ENCODE measurements around the gene HTT. TPM values are rescaled to one million over a fixed set of nuclear protein-coding genes. Genes with fewer than 3 reads are reported as not detected.

The HTT gene
- polyA plus RNA-seq, 1 donor (not counting 4 experiments of a cell fraction or from before 2014, with no cell fraction given) = 16.2 TPM

DNA sequence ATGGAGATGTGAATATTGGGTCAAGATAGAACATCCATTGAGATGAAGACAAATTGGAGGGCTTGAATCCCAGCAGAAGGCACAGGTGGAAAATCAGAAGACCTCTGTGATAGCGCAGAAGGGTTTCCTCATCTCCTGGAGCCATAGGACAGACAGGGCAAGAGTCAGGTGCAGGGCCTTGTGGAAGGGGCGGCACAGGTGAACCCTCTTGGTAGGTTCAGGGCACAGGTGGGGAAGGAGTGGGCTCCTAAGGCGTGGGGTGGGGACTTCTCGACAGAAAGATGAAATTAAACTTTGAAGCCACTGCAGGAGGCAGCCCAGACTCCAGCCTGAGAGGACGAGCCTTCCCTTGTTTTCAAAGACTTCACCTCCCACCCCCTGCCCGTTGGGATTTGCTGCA lies 209.0 kb downstream of the HTT start:
- Histone ChIP-seq H3K27me3 (ENCODE audit: control insufficient read depth, extremely low read depth, insufficient read depth, low read length) (peaks cover 26% of the 10 kb centered on the region), H4K20me1 (ENCODE audit: control insufficient read depth, extremely low read depth, insufficient read depth, low read length) (no peaks in the 10 kb centered on the region), H3K9me3 (ENCODE audit: control insufficient read depth, low read depth, low read length) (peaks cover 1% of the 10 kb centered on the region), H2AFZ (ENCODE audit: control insufficient read depth, low read length) (no peak overlapping the region), H3K36me3 (ENCODE audit: control insufficient read depth in 2 of 2, extremely low read depth in 1 of 2, insufficient read depth in 2 of 2, low read length in 2 of 2) (no peaks in the 10 kb centered on the region), H3K9ac (ENCODE audit: control insufficient read depth, extremely low read depth, insufficient read depth, low read length) (no peak overlapping the region), H3K4me1 (ENCODE audit: control insufficient read depth, extremely low read depth, insufficient read depth, low read length) (peaks cover 9% of the 10 kb centered on the region), H3K4me2 (ENCODE audit: control insufficient read depth, extremely low read depth, insufficient read depth, low read depth, low read length) (no peak overlapping the region), H3K79me2 (ENCODE audit: control insufficient read depth, insufficient read depth, low read length) (no peaks in the 10 kb centered on the region), H3K9me1 (ENCODE audit: control insufficient read depth, extremely low read depth, insufficient read depth, low read length) (no peaks in the 10 kb centered on the region), H3K4me3 (ENCODE audit: control insufficient read depth in 2 of 3, extremely low read depth in 1 of 3, insufficient read depth in 2 of 3, low read depth in 1 of 3, low read length in 3 of 3) (no peak overlapping the region), H3K27ac (ENCODE audit: control insufficient read depth, insufficient read depth, low read length) (no peak overlapping the region)
- dilution Hi-C loops (cut with MboI; ENCODE audit: extremely low pct_ligation_motif_present, low sequenced_read_pairs) = no loop called here
- no peak for DNase-seq (ENCODE audit: low read depth, low spot score)
- no peak for FAIRE-seq
- no peak for TF ChIP-seq EZH2 (IDR thresholded peaks at IDR 0.05; ENCODE audit: low read length)
- TF ChIP-seq, protein P1, sequence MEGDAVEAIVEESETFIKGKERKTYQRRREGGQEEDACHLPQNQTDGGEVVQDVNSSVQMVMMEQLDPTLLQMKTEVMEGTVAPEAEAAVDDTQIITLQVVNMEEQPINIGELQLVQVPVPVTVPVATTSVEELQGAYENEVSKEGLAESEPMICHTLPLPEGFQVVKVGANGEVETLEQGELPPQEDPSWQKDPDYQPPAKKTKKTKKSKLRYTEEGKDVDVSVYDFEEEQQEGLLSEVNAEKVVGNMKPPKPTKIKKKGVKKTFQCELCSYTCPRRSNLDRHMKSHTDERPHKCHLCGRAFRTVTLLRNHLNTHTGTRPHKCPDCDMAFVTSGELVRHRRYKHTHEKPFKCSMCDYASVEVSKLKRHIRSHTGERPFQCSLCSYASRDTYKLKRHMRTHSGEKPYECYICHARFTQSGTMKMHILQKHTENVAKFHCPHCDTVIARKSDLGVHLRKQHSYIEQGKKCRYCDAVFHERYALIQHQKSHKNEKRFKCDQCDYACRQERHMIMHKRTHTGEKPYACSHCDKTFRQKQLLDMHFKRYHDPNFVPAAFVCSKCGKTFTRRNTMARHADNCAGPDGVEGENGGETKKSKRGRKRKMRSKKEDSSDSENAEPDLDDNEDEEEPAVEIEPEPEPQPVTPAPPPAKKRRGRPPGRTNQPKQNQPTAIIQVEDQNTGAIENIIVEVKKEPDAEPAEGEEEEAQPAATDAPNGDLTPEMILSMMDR (optimal IDR thresholded peaks at IDR 0.05 in 1 of 3, IDR thresholded peaks at IDR 0.05 in 1 of 3, conservative IDR thresholded peaks at IDR 0.05 in 1 of 3; ENCODE audit: extremely low read depth in 1 of 3, insufficient read depth in 2 of 3, low read length in 3 of 3) = no peak

DNA sequence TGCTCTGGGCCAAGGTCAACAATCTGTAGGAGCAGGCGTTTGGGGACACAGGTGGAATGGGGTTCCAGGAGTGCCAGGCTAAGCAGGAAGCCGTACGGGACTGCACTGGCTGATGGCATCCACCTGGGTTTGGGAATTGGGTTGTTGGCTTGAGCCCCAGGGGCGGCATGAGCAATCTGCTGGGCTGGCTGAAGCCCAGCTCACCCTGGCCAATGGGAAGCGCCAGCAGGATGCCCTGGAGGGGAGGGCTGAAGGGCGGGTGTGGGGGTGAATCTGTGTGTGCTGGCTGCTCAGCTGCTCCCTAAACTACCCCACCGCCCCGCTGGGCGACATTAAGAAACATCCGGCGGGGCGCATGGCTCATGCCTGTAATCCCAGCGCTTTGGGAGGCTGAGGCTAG lies 209.4 kb downstream of the HTT start:
- no peak overlapping the region for H3K27ac ChIP-seq (ENCODE audit: control insufficient read depth, insufficient read depth, low read length)
- no peak overlapping the region for H2AFZ ChIP-seq (ENCODE audit: control insufficient read depth, low read length)
- no peaks in the 10 kb centered on the region for H3K9me1 ChIP-seq (ENCODE audit: control insufficient read depth, extremely low read depth, insufficient read depth, low read length)
- FAIRE-seq (no peak), DNase-seq (ENCODE audit: low read depth, low spot score) (peak; percentile 25)
- no peak overlapping the region for H3K4me2 ChIP-seq (ENCODE audit: control insufficient read depth, extremely low read depth, insufficient read depth, low read depth, low read length)
- no peak overlapping the region for H3K4me3 ChIP-seq (ENCODE audit: control insufficient read depth in 2 of 3, extremely low read depth in 1 of 3, insufficient read depth in 2 of 3, low read depth in 1 of 3, low read length in 3 of 3)
- H3K27me3 ChIP-seq (ENCODE audit: control insufficient read depth, extremely low read depth, insufficient read depth, low read length) = peaks cover 26% of the 10 kb centered on the region
- no peaks in the 10 kb centered on the region for H3K9me3 ChIP-seq (ENCODE audit: control insufficient read depth, low read depth, low read length)
- dilution Hi-C loops (cut with MboI; ENCODE audit: extremely low pct_ligation_motif_present, low sequenced_read_pairs) = no loop called here
- H3K9ac ChIP-seq (ENCODE audit: control insufficient read depth, extremely low read depth, insufficient read depth, low read length) = no peak overlapping the region
- H3K79me2 ChIP-seq (ENCODE audit: control insufficient read depth, insufficient read depth, low read length) = no peaks in the 10 kb centered on the region
- H4K20me1 ChIP-seq (ENCODE audit: control insufficient read depth, extremely low read depth, insufficient read depth, low read length) = no peaks in the 10 kb centered on the region
- TF ChIP-seq, protein P1 (optimal IDR thresholded peaks at IDR 0.05 in 1 of 3, IDR thresholded peaks at IDR 0.05 in 1 of 3, conservative IDR thresholded peaks at IDR 0.05 in 1 of 3; ENCODE audit: extremely low read depth in 1 of 3, insufficient read depth in 2 of 3, low read length in 3 of 3) = no peak
- no peak for TF ChIP-seq EZH2 (IDR thresholded peaks at IDR 0.05; ENCODE audit: low read length)
- H3K4me1 ChIP-seq (ENCODE audit: control insufficient read depth, extremely low read depth, insufficient read depth, low read length) = peaks cover 9% of the 10 kb centered on the region
- no peaks in the 10 kb centered on the region for H3K36me3 ChIP-seq (ENCODE audit: control insufficient read depth in 2 of 2, extremely low read depth in 1 of 2, insufficient read depth in 2 of 2, low read length in 2 of 2)
